ENCODE data around the gene SPTBN5.
A peak's percentile ranks its signal among the peaks of the same experiment; 100 is the strongest.

The SPTBN5 gene

DNA sequence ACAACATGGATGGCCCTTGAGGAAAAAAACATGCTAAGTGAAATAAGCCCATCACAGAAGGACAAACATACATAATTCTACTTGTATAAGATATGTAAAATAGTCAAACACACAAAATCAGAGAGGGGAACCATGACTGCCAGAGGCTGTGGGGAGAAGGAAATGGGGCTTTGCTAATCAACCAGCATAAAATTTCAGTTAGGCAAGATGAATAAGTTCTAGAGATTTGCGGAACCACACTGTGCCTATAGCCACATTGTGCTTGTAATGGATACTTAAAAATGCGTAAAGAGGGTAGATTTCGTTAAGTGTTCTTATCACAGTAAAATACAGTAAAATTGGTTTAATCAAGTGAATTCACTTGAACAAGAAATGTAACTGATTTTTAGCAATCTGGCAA, 33.7 kb upstream of the SPTBN5 start:
- H3K9ac ChIP-seq (ENCODE audit: low read length in 5 of 5), result no peak overlapping the region
- no peaks in the 10 kb centered on the region for H3K9me3 ChIP-seq (ENCODE audit: control insufficient read depth in 5 of 5, low read length in 5 of 5)
- no peak overlapping the region for H3K4me3 ChIP-seq (ENCODE audit: low read depth in 1 of 5, low read length in 5 of 5)
- H3K4me1 ChIP-seq (ENCODE audit: control insufficient read depth in 5 of 5, insufficient read depth in 5 of 5, low read length in 5 of 5), result peaks cover 30 to 93% (median 91%) of the 10 kb centered on the region in 5 donors
- H3K27ac ChIP-seq (ENCODE audit: low read depth, low read length), result peak overlapping the region; percentile 88
- H3K36me3 ChIP-seq (ENCODE audit: control insufficient read depth in 5 of 5, insufficient read depth in 5 of 5, low read length in 5 of 5), result peaks cover 0 to 10% (median 5%) of the 10 kb centered on the region in 5 donors
- peaks cover 0 to 2% (median 0%) of the 10 kb centered on the region in 5 donors for H3K27me3 ChIP-seq (ENCODE audit: control insufficient read depth in 5 of 5, insufficient read depth in 4 of 5, low read length in 5 of 5)

DNA sequence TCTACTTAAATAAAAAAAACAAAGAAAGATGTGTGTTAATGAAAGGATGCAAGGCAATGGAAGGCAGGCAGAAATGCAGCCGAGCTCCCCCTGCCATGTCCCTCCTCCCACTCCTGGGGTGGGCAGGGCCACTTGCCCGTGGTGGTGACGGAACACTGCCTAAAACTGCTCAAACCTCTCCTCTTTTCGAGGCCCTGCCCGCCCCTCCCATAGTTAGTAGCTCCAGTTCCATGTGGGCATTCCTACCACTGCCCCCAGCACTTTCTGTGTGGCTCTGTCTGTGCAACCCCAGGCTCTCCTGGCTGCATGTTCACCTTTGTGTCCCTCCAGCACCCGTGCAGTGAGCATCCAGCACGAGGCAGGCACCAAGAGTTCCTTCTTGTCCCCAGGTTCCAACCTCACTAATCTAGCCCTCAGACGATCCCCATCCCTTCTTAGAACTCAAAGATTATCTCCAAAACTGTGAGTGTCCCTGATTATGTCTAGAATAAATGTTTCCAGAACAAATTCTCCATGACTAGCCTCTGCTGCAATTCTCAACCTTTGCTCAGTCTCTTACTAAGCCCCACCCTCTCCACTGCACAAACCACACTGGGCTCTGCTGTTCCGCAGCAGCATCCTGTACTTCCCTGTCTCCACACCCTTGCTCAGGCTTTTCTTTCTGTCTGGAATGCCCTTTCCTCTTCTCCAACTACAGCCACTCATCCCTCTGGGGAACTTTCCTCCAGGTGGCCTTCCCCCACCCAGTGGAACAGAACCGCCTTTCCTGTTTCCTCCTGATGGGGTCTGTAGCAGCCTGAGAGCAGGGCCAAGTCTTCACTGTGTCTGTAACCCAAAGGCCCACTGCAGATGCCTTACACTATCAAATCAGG, 32.6 kb upstream of the SPTBN5 start:
- H3K27ac ChIP-seq (ENCODE audit: low read depth, low read length), result peak overlapping the region; percentile 88
- H3K36me3 ChIP-seq (ENCODE audit: control insufficient read depth in 5 of 5, insufficient read depth in 5 of 5, low read length in 5 of 5), result peaks cover 0 to 5% (median 3%) of the 10 kb centered on the region in 5 donors
- H3K4me1 ChIP-seq (ENCODE audit: control insufficient read depth in 5 of 5, insufficient read depth in 5 of 5, low read length in 5 of 5), result peaks cover 27 to 97% (median 95%) of the 10 kb centered on the region in 5 donors
- no peak overlapping the region for H3K4me3 ChIP-seq (ENCODE audit: low read depth in 1 of 5, low read length in 5 of 5)
- H3K9ac ChIP-seq (ENCODE audit: low read length in 5 of 5), result peak overlapping the region in 3 of 5 donors; percentile 5 to 23 (median 6)
- H3K9me3 ChIP-seq (ENCODE audit: control insufficient read depth in 5 of 5, low read length in 5 of 5), result no peaks in the 10 kb centered on the region
- H3K27me3 ChIP-seq (ENCODE audit: control insufficient read depth in 5 of 5, insufficient read depth in 4 of 5, low read length in 5 of 5), result peaks cover 0 to 2% (median 0%) of the 10 kb centered on the region in 5 donors

DNA sequence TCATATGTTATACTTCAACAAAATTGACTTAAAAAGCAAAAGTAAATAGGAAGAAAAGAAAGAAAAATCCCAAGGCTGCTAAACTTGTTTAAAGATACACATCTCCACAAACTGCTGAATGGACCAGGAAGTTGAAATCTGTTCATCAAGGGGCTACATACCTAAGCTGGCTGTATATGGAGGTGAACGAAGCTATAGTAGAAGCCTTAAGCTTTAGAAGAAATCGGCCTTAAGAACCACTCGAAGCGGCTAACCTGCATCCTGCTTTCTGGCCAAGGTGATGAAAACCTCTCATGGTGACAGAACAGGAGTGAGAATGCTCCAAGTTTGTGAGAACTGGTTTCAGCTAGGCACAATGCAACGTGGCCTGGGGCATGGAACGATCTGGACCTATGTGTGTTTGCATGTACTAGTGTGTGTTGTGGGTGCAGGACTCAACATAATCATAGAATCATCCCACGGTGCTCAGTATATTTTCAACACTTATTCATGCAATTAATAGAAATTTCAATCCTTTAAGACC, 31.3 kb upstream of the SPTBN5 start:
- Histone ChIP-seq H3K27me3 (ENCODE audit: control insufficient read depth in 5 of 5, insufficient read depth in 4 of 5, low read length in 5 of 5) (peaks cover 0 to 2% (median 0%) of the 10 kb centered on the region in 5 donors), H3K4me1 (ENCODE audit: control insufficient read depth in 5 of 5, insufficient read depth in 5 of 5, low read length in 5 of 5) (peaks cover 36 to 98% (median 96%) of the 10 kb centered on the region in 5 donors), H3K36me3 (ENCODE audit: control insufficient read depth in 5 of 5, insufficient read depth in 5 of 5, low read length in 5 of 5) (peaks cover 0 to 5% (median 3%) of the 10 kb centered on the region in 5 donors), H3K27ac (ENCODE audit: low read depth, low read length) (peak overlapping the region; percentile 88), H3K4me3 (ENCODE audit: low read depth in 1 of 5, low read length in 5 of 5) (no peak overlapping the region), H3K9ac (ENCODE audit: low read length in 5 of 5) (no peak overlapping the region), H3K9me3 (ENCODE audit: control insufficient read depth in 5 of 5, low read length in 5 of 5) (no peaks in the 10 kb centered on the region)

DNA sequence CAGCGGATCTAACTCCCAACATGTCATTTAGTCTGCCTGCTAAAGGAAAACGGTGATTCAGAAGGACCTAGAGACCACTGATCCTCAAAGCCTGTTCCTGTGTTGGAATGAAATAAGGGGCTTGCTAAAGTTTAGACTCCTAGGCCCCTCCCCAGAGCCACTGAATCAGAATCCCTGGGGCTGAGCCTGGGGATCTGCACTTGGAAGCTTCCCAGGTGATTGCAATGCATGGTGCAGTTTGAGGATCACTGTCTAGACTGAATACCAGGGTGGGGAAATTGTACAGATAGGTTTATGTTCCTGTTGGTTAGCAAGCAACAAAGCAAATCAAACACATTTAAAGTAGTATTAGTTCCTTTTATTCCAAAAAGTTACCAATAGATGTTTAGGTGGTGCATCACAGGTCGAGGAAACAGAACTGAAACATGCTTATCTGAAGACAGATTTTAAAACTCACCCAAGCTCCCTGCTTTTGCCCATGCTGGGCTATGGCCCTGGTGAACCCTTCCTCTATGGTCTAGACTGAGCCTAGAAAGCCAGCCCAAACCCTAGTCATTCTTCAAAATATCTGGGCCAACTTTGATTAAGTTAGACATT, 29.6 kb upstream of the SPTBN5 start:
- Histone ChIP-seq H3K9ac (ENCODE audit: low read length in 5 of 5) (no peak overlapping the region), H3K27me3 (ENCODE audit: control insufficient read depth in 5 of 5, insufficient read depth in 4 of 5, low read length in 5 of 5) (no peaks in the 10 kb centered on the region), H3K27ac (ENCODE audit: low read depth, low read length) (peak overlapping the region; percentile 50), H3K36me3 (ENCODE audit: control insufficient read depth in 5 of 5, insufficient read depth in 5 of 5, low read length in 5 of 5) (peaks cover 0 to 16% (median 14%) of the 10 kb centered on the region in 5 donors), H3K4me3 (ENCODE audit: low read depth in 1 of 5, low read length in 5 of 5) (peak overlapping the region in 1 of 5 donors; percentile 2), H3K4me1 (ENCODE audit: control insufficient read depth in 5 of 5, insufficient read depth in 5 of 5, low read length in 5 of 5) (peaks cover 36 to 98% (median 96%) of the 10 kb centered on the region in 5 donors), H3K9me3 (ENCODE audit: control insufficient read depth in 5 of 5, low read length in 5 of 5) (no peaks in the 10 kb centered on the region)

DNA sequence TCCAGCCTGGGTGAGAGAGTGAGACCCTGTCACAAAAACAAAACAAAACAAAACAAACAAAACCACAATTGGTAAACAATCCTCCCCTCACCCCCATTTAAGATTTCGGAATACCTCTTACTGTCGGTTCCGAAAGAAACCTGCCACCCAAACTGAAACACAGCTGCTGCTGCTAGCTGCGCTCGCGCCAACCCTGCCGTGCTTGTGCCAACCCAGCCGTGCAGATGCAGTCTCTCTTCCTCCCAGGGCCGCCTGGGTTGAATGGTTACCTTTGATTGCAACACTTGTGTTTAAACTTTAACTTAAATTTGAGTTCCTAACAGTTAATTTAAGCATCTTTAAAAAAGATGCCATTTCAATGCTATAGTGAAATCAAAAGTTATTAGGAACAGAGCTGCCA, 28.5 kb upstream of the SPTBN5 start:
- H3K9me3 ChIP-seq (ENCODE audit: control insufficient read depth in 5 of 5, low read length in 5 of 5), result no peaks in the 10 kb centered on the region

DNA sequence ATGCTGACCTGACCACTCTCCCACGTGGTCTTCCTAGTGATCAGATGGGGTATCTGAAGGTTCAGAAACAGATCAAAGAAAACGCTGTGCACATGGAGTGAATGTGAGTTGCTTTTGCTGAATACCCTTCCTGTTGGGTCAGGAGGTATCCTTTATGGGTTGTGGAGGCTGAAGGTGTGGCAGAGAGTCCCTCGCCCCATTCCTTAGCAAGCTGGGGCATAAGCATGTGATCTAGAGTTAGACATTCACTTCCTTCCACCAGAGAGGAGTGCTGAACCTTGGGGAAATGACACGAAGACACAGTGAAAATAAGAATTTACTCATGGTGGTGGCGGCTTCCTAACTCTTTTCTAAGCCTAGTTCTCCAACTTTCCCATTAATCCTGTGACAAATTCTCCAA, 27.8 kb upstream of the SPTBN5 start:
- Histone ChIP-seq H3K27me3 (ENCODE audit: control insufficient read depth in 5 of 5, insufficient read depth in 4 of 5, low read length in 5 of 5) (no peaks in the 10 kb centered on the region), H3K4me1 (ENCODE audit: control insufficient read depth in 5 of 5, insufficient read depth in 5 of 5, low read length in 5 of 5) (peaks cover 39 to 96% (median 94%) of the 10 kb centered on the region in 5 donors), H3K9me3 (ENCODE audit: control insufficient read depth in 5 of 5, low read length in 5 of 5) (no peaks in the 10 kb centered on the region), H3K36me3 (ENCODE audit: control insufficient read depth in 5 of 5, insufficient read depth in 5 of 5, low read length in 5 of 5) (peaks cover 0 to 26% (median 21%) of the 10 kb centered on the region in 5 donors), H3K4me3 (ENCODE audit: low read depth in 1 of 5, low read length in 5 of 5) (peak overlapping the region in 2 of 5 donors; percentile 12 to 19), H3K27ac (ENCODE audit: low read depth, low read length) (peak overlapping the region; percentile 50), H3K9ac (ENCODE audit: low read length in 5 of 5) (peak overlapping the region in 1 of 5 donors; percentile 2)

More for the DNA sequence above, 28.5 kb upstream of the SPTBN5 start:
- H3K27ac ChIP-seq (ENCODE audit: low read depth, low read length), result peak overlapping the region; percentile 50
- peaks cover 0 to 26% (median 21%) of the 10 kb centered on the region in 5 donors for H3K36me3 ChIP-seq (ENCODE audit: control insufficient read depth in 5 of 5, insufficient read depth in 5 of 5, low read length in 5 of 5)
- H3K9ac ChIP-seq (ENCODE audit: low read length in 5 of 5), result no peak overlapping the region
- H3K27me3 ChIP-seq (ENCODE audit: control insufficient read depth in 5 of 5, insufficient read depth in 4 of 5, low read length in 5 of 5), result no peaks in the 10 kb centered on the region
- peaks cover 41 to 98% (median 96%) of the 10 kb centered on the region in 5 donors for H3K4me1 ChIP-seq (ENCODE audit: control insufficient read depth in 5 of 5, insufficient read depth in 5 of 5, low read length in 5 of 5)
- no peak overlapping the region for H3K4me3 ChIP-seq (ENCODE audit: low read depth in 1 of 5, low read length in 5 of 5)

DNA sequence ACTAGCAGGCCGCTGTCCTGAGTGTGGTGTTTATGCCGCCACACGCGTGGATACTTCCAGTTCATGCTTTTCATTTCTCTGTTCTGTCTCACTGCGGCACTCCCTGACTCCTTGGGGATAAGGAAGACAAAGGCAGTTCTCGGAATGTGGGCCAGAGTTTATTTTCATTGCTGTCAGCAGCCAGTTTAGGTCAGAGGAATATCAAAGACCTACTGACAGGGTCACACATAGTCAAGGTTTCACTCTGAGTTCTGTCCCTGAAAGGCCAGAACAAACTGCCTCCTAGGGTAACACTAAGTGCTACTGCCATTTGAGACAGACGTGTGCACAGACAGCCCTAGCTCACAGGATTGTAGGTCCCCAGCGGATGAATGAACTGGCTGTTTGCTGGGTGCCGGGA, 27.3 kb upstream of the SPTBN5 start:
- Histone ChIP-seq H3K9me3 (ENCODE audit: control insufficient read depth in 5 of 5, low read length in 5 of 5) (no peaks in the 10 kb centered on the region), H3K4me3 (ENCODE audit: low read depth in 1 of 5, low read length in 5 of 5) (peak overlapping the region in 2 of 5 donors; percentile 12 to 19), H3K27me3 (ENCODE audit: control insufficient read depth in 5 of 5, insufficient read depth in 4 of 5, low read length in 5 of 5) (no peaks in the 10 kb centered on the region), H3K9ac (ENCODE audit: low read length in 5 of 5) (peak overlapping the region in 2 of 5 donors; percentile 33 to 52), H3K36me3 (ENCODE audit: control insufficient read depth in 5 of 5, insufficient read depth in 5 of 5, low read length in 5 of 5) (peaks cover 0 to 31% (median 21%) of the 10 kb centered on the region in 5 donors), H3K27ac (ENCODE audit: low read depth, low read length) (peak overlapping the region; percentile 50), H3K4me1 (ENCODE audit: control insufficient read depth in 5 of 5, insufficient read depth in 5 of 5, low read length in 5 of 5) (peaks cover 34 to 96% (median 94%) of the 10 kb centered on the region in 5 donors)

DNA sequence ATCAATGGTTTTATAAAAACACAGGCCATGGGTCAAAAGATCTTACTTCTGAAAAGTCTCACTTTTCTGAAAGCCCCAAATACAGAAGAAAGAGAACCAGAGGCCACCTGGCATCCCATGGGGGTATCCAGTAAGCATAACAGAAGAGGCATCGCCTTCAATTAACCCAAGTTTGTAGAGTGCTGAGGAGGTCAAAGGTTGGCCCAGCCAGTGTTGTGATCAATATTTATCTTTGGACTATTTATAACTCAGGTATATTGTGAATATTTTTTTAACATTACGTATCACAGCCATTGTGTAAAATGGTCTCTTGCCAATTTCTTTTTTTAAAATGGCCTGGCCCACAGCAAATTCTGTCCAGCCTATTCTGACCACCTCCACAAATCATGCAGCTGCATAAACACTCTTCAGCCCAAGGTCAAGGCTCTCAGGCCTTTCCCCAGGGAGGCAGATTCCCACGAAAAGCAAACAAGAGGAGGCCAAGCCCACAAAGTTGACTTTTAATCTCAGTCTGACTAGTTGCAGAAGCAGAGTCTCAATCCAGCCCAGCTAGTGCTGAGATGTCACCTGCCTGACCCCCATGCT, 26.2 kb upstream of the SPTBN5 start:
- Histone ChIP-seq H3K4me1 (ENCODE audit: control insufficient read depth in 5 of 5, insufficient read depth in 5 of 5, low read length in 5 of 5) (peaks cover 29 to 96% (median 94%) of the 10 kb centered on the region in 5 donors), H3K9me3 (ENCODE audit: control insufficient read depth in 5 of 5, low read length in 5 of 5) (no peaks in the 10 kb centered on the region), H3K27ac (ENCODE audit: low read depth, low read length) (peak overlapping the region; percentile 50), H3K9ac (ENCODE audit: low read length in 5 of 5) (peak overlapping the region in 2 of 5 donors; percentile 26 to 28), H3K36me3 (ENCODE audit: control insufficient read depth in 5 of 5, insufficient read depth in 5 of 5, low read length in 5 of 5) (peaks cover 0 to 31% (median 21%) of the 10 kb centered on the region in 5 donors), H3K4me3 (ENCODE audit: low read depth in 1 of 5, low read length in 5 of 5) (no peak overlapping the region), H3K27me3 (ENCODE audit: control insufficient read depth in 5 of 5, insufficient read depth in 4 of 5, low read length in 5 of 5) (no peaks in the 10 kb centered on the region)

DNA sequence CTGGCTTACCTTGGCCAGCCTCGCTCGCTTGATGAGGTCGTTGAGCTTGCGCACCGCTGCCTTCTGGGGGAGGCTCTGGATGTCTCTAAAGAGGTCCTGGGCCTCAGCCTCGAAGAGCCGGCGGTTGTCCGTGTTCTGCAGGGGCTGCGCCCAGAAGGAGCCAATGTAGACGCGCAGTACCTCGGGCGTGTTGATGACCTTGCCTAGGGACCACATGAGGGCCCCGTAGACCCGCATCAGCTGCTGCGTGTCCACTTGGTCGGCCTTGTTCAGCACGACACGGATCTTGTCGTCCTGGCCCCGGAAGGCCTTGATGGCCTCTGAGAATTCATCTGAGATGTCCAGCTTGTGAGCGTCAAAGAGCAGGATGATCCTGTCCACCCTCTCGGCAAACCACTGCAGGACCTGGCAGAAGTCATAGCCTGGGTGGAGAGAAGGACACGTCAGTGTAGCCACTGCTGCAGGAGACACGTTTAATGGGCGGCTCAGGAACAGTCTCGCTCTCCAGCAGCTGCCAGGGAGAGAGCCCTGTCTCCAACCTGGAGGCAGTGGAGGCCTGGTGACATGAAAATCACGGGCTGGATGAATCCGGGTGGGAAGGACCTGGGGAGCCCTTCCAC, 25.5 kb upstream of the SPTBN5 start:
- Histone ChIP-seq H3K9me3 (ENCODE audit: control insufficient read depth in 5 of 5, low read length in 5 of 5) (no peaks in the 10 kb centered on the region), H3K4me1 (ENCODE audit: control insufficient read depth in 5 of 5, insufficient read depth in 5 of 5, low read length in 5 of 5) (peaks cover 29 to 98% (median 92%) of the 10 kb centered on the region in 5 donors), H3K9ac (ENCODE audit: low read length in 5 of 5) (peak overlapping the region in 2 of 5 donors; percentile 2 to 26), H3K27ac (ENCODE audit: low read depth, low read length) (peak overlapping the region; percentile 50), H3K27me3 (ENCODE audit: control insufficient read depth in 5 of 5, insufficient read depth in 4 of 5, low read length in 5 of 5) (no peaks in the 10 kb centered on the region), H3K36me3 (ENCODE audit: control insufficient read depth in 5 of 5, insufficient read depth in 5 of 5, low read length in 5 of 5) (peaks cover 0 to 31% (median 18%) of the 10 kb centered on the region in 5 donors), H3K4me3 (ENCODE audit: low read depth in 1 of 5, low read length in 5 of 5) (peak overlapping the region in 1 of 5 donors; percentile 27)

Measured in subcutaneous abdominal adipose tissue (tissue), 5 donors.